ENCODE measurements around the gene CD48. TPM values are rescaled to one million over a fixed set of nuclear protein-coding genes. Genes with fewer than 3 reads are reported as not detected.

The CD48 gene
- total RNA-seq, 1 donor from 2014 or later: not detected

DNA sequence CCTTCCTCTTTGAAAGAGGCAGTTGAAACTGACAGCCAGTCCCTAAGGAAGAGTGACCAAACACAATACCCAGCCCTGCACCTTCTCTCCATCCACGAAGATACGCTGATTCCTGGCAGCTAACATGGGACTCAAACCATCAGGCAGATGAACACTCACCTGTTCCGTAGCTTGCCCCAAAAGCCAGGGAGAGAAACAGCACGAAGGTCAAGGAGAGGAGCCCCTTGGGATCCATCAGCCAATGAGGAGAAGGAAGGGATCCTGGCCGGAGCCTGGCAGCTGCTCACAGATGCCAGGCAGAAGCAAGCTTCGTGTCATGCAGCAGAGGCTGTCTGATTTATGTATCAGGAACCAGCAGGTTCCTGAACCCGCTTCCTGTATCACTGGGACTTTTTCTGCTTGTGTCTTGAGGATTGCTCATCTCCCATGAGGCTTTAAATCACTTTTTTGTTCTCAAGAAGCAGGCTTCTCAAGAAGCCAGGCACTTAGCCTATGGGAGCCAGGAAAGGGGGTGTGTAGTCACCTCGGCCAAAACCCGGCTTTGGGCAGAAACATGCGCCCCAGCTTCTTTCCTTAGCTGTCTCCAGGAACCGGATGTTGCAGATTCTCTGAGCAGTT is 64.8 kb downstream of the CD48 start, which contains the start of gene SLAMF1:
Gene SLAMF1, minus strand, starts transcription at position 334 of the 618 bp plus-strand sequence. Its CDS starts 99 bp downstream, at position 235.
- no peak for DNase-seq (ENCODE audit: low read depth)
- no peak within 1 kb of the TSS for H3K4me3 ChIP-seq (ENCODE audit: low read depth, low read length)
- TF ChIP-seq, protein P1, sequence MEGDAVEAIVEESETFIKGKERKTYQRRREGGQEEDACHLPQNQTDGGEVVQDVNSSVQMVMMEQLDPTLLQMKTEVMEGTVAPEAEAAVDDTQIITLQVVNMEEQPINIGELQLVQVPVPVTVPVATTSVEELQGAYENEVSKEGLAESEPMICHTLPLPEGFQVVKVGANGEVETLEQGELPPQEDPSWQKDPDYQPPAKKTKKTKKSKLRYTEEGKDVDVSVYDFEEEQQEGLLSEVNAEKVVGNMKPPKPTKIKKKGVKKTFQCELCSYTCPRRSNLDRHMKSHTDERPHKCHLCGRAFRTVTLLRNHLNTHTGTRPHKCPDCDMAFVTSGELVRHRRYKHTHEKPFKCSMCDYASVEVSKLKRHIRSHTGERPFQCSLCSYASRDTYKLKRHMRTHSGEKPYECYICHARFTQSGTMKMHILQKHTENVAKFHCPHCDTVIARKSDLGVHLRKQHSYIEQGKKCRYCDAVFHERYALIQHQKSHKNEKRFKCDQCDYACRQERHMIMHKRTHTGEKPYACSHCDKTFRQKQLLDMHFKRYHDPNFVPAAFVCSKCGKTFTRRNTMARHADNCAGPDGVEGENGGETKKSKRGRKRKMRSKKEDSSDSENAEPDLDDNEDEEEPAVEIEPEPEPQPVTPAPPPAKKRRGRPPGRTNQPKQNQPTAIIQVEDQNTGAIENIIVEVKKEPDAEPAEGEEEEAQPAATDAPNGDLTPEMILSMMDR (conservative IDR thresholded peaks at IDR 0.05; ENCODE audit: low read depth, low read length): no peak

DNA sequence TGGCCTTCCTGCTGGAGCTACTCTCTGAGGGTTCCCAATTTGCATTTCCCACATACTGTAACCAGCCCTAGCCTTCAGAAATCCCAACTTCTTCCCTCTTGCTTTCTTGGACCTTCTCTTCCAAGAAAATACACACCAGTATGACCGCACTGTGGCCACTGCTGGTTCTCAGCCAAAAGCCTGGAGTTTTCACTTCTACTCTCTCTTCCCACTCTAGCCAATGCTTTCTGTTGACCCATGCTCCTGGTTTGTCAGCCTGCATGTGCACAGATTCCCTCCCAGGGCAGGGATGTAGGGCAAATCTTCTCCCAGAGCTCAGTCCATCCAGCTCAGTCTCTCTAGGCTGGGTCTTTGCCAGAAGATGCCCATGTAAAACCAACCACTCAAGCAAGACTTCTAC is 65.4 kb downstream of the CD48 start:
- no peak for DNase-seq (ENCODE audit: low read depth)
- TF ChIP-seq, protein P1 (conservative IDR thresholded peaks at IDR 0.05; ENCODE audit: low read depth, low read length): no peak
- H3K4me3 ChIP-seq (ENCODE audit: low read depth, low read length): no peak overlapping the region

DNA sequence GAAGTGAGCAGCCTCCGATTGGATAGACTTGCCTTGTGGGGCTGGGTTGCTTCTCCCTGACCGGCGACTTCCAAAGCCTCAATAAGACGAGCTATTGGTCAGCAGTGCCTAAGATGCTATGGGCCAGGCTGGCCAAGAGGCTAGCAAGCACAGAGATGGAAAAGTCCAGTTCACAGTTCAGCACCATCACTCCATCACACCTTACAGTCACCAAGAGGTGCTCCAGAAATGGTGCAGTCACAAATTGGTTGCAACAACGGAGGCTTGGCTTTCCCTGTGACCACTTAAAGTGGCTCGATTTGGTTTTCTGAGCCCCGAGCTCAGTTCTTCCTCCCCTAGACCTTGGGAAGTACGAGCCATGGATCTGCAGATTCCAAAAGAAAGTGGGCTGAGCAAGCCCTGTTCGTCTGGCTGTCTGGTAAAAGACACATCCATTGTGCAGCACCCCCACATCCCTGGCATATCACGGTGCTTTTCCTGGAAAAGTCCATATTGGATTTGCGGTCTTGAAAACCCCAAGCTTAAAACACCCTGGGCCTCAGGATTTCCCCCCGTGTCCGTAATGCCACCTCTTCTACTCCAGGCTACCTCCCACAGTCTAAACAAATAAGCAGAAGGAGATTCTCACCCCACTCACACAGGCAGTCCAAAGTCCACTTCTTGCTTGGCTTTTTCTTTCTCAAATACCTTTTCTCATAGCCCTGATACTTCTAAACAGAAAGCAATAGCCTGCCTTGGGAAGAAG is 66.1 kb downstream of the CD48 start:
- no peak for DNase-seq (ENCODE audit: low read depth)
- TF ChIP-seq, protein P1 (conservative IDR thresholded peaks at IDR 0.05; ENCODE audit: low read depth, low read length): no peak
- H3K4me3 ChIP-seq (ENCODE audit: low read depth, low read length): no peak overlapping the region

DNA sequence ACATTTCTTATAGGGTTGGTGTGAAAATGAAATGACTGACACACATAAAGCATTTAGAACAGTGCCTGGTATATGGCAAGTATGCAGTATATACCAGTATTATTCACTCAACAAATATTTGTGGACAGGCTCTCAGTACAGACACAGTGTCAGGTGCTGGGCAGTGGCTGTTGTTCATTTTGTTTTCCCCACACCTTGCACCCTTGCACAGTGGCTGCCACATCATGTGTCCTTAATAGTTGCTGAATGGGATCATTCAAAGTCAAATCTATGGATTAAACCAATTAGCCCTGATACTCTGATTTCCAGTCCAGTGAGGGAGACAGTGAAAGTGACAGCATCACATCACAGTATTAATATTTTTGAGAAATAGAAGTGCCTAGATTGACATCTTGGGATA is 67.2 kb downstream of the CD48 start:
- DNase-seq (ENCODE audit: low read depth): no peak
- no peak overlapping the region for H3K4me3 ChIP-seq (ENCODE audit: low read depth, low read length)
- TF ChIP-seq, protein P1 (conservative IDR thresholded peaks at IDR 0.05; ENCODE audit: low read depth, low read length): no peak

DNA sequence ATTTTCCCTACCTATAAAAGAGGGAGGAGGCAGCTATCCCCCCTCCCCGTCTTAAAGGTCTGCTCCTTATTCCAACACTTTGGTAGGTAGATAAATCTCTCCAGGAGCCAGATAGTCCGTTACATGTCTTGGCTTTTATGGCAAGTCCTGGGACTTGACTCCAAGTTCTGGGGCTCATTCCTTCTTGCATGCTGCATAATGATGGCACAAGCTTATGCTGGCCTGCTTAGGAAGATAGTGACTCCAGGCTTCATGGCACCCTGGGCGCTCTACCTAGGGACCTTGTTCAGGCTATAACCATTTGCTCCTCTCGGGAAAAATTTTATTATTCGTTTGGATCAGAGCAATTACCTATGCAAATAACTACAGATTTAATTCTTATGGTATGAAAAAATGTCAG is 68.5 kb downstream of the CD48 start:
- TF ChIP-seq, protein P1 (conservative IDR thresholded peaks at IDR 0.05; ENCODE audit: low read depth, low read length): no peak
- H3K4me3 ChIP-seq (ENCODE audit: low read depth, low read length): no peak overlapping the region
- DNase-seq (ENCODE audit: low read depth): no peak

DNA sequence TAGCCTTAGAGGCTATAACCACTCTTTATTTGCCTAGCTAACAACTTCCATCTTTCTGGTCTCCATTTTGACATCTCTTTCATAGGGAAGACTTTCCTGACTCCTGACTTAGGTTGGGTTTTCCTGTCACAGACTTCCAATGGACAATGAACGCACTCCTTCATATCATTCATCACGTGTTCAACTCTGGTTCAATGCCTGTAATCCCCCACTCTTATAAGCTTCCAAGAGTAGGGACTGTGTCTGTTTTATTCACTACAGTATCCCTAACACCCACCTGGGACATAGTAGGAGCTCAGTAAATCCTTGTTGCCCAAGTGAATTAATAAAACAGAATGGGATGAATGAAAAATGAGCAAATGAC is 69.4 kb downstream of the CD48 start:
- TF ChIP-seq, protein P1 (conservative IDR thresholded peaks at IDR 0.05; ENCODE audit: low read depth, low read length): no peak
- no peak for DNase-seq (ENCODE audit: low read depth)
- H3K4me3 ChIP-seq (ENCODE audit: low read depth, low read length): no peak overlapping the region

Measured in epithelial cell of proximal tubule (primary cell).